ENCODE data around the gene MEIOSIN.

The MEIOSIN gene

DNA sequence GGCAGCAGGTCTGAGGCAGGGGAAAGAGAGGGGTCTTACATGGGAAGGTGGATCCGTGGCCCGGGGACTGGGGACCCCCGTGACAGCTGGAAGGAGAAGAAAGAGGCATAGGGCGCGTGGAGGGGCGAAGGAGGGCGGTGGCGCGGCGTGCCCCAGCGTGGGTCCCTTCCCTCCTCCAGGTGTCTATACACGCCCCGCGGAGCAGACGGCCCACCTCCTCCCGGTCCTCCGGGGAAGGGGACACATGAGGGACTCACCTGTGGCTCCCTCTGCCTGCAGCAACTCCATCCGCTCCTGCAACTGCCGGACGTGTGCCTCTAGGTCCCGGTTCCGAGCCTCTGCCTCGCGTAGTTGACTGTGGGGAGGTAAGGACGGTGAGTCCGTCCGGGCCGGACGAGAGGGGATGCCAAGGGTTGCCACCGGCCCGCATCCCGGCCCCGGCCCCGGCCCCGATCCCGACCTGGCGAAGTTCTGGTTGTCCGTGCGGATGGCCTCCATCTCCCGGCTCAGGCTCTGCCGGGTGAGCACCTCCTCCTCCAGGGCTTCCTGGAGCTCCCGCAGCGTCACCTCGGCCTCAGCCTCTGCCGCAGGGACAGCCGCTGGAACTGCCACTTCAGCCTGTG, 38.2 kb downstream of the MEIOSIN start:
- Histone ChIP-seq H3K4me3 (ENCODE audit: insufficient read depth, low read depth, low read length) (peak overlapping the region; percentile 89), H3K4me1 (ENCODE audit: control insufficient read depth, insufficient read depth, low read length) (peaks cover 7% of the 10 kb centered on the region), H3K27ac (ENCODE audit: insufficient read depth, low read depth, low read length, poor library complexity, severe bottlenecking) (no peak overlapping the region), H3K9me3 (ENCODE audit: control insufficient read depth, low read length) (no peaks in the 10 kb centered on the region), H3K36me3 (ENCODE audit: control insufficient read depth, insufficient read depth, low read length) (no peaks in the 10 kb centered on the region), H3K27me3 (ENCODE audit: control insufficient read depth, insufficient read depth, low read length, poor library complexity, severe bottlenecking) (no peaks in the 10 kb centered on the region)
- WGBS, 2 experiments = 87 to 88% methylated on average over 46 of the region's 46 CpGs

DNA sequence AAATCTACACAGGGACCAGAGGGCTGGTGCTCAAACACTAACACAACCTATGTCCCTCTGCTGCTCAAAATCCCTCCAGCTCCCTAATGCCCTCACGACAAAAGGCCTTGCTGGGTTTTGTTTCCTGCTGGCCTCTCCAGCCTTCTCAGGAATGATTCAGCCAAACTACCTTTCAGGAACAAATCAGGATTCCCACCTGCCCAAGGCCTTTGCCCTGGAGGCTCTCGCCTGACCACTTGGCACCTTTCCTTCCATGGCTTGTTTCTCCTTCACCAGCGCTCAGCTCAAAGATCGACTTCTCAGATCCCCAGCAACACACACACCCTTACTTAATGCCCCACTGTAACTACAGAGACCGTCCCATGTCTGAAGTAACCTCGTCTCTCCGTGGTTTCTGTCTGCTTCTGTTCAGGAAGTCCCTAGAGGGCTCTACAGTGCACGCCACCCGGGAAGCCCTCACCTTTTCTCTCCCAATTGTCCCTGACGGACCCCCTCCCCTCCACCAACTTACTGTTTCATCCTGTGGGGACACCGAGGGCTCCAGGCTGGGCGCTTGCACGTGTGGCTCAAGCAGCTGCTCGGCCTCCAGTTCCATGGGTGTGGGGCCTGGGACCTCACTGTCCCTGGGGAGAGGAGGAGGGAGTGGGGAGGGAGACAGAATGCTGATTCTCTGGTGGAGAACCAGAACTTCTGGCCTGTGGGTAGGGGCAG, 39.0 kb downstream of the MEIOSIN start:
- H3K36me3 ChIP-seq (ENCODE audit: control insufficient read depth, insufficient read depth, low read length) = peaks cover 2% of the 10 kb centered on the region
- H3K27ac ChIP-seq (ENCODE audit: insufficient read depth, low read depth, low read length, poor library complexity, severe bottlenecking) = no peak overlapping the region
- WGBS, 2 experiments = 89% methylated on average over 14 of the region's 14 CpGs
- H3K27me3 ChIP-seq (ENCODE audit: control insufficient read depth, insufficient read depth, low read length, poor library complexity, severe bottlenecking) = no peaks in the 10 kb centered on the region
- no peaks in the 10 kb centered on the region for H3K4me1 ChIP-seq (ENCODE audit: control insufficient read depth, insufficient read depth, low read length)
- H3K9me3 ChIP-seq (ENCODE audit: control insufficient read depth, low read length) = no peaks in the 10 kb centered on the region
- no peak overlapping the region for H3K4me3 ChIP-seq (ENCODE audit: insufficient read depth, low read depth, low read length)

GRCh38 chr19:45772912-45773311, 39.7 kb downstream of the MEIOSIN start:
- Histone ChIP-seq H3K36me3 (ENCODE audit: control insufficient read depth, insufficient read depth, low read length) (peaks cover 8% of the 10 kb centered on the region), H3K4me3 (ENCODE audit: insufficient read depth, low read depth, low read length) (no peak overlapping the region), H3K9me3 (ENCODE audit: control insufficient read depth, low read length) (no peaks in the 10 kb centered on the region), H3K4me1 (ENCODE audit: control insufficient read depth, insufficient read depth, low read length) (no peaks in the 10 kb centered on the region), H3K27me3 (ENCODE audit: control insufficient read depth, insufficient read depth, low read length, poor library complexity, severe bottlenecking) (no peaks in the 10 kb centered on the region), H3K27ac (ENCODE audit: insufficient read depth, low read depth, low read length, poor library complexity, severe bottlenecking) (no peak overlapping the region)
- 97 to 98% methylated on average over 3 of the region's 3 CpGs for WGBS, 2 experiments

GRCh38 chr19:45773384-45773783, 40.1 kb downstream of the MEIOSIN start:
- Histone ChIP-seq H3K36me3 (ENCODE audit: control insufficient read depth, insufficient read depth, low read length) (peaks cover 8% of the 10 kb centered on the region), H3K4me3 (ENCODE audit: insufficient read depth, low read depth, low read length) (no peak overlapping the region), H3K27ac (ENCODE audit: insufficient read depth, low read depth, low read length, poor library complexity, severe bottlenecking) (no peak overlapping the region), H3K9me3 (ENCODE audit: control insufficient read depth, low read length) (no peaks in the 10 kb centered on the region), H3K4me1 (ENCODE audit: control insufficient read depth, insufficient read depth, low read length) (no peaks in the 10 kb centered on the region), H3K27me3 (ENCODE audit: control insufficient read depth, insufficient read depth, low read length, poor library complexity, severe bottlenecking) (no peaks in the 10 kb centered on the region)
- 95 to 100% methylated on average over 2 of the region's 2 CpGs for WGBS, 2 experiments

DNA sequence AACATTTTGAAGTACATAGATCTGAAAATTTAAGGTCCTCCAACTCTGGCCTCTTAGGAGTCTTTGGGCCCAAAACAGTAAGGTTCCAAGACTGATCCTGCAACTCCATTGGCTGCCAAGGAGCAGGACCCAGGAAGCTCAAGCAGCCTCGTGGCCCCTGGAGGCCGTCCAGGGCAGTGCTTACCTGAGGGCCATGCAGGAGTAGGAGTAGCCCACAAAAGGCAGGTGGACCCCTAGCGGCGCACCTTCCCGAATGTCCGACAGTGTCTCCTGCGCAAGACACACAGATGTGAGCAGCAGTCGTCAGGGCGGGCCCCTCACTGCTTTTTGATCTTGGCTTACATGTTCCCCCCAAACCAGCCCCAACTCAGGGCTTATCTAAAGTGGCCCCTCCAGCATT, 41.5 kb downstream of the MEIOSIN start:
- WGBS, 2 experiments = 84 to 88% methylated on average over 9 of the region's 9 CpGs
- no peak overlapping the region for H3K27ac ChIP-seq (ENCODE audit: insufficient read depth, low read depth, low read length, poor library complexity, severe bottlenecking)
- no peaks in the 10 kb centered on the region for H3K9me3 ChIP-seq (ENCODE audit: control insufficient read depth, low read length)
- H3K4me3 ChIP-seq (ENCODE audit: insufficient read depth, low read depth, low read length) = no peak overlapping the region
- no peaks in the 10 kb centered on the region for H3K27me3 ChIP-seq (ENCODE audit: control insufficient read depth, insufficient read depth, low read length, poor library complexity, severe bottlenecking)
- peaks cover 2% of the 10 kb centered on the region for H3K4me1 ChIP-seq (ENCODE audit: control insufficient read depth, insufficient read depth, low read length)
- peaks cover 8% of the 10 kb centered on the region for H3K36me3 ChIP-seq (ENCODE audit: control insufficient read depth, insufficient read depth, low read length)

- no peak overlapping the region for H3K4me3 ChIP-seq (ENCODE audit: insufficient read depth, low read depth, low read length)
- 95 to 96% methylated on average over 34 of the region's 34 CpGs for WGBS, 2 experiments
- H3K27ac ChIP-seq (ENCODE audit: insufficient read depth, low read depth, low read length, poor library complexity, severe bottlenecking) = no peak overlapping the region
- H3K9me3 ChIP-seq (ENCODE audit: control insufficient read depth, low read length) = no peaks in the 10 kb centered on the region
- peaks cover 13% of the 10 kb centered on the region for H3K27me3 ChIP-seq (ENCODE audit: control insufficient read depth, insufficient read depth, low read length, poor library complexity, severe bottlenecking)
- peaks cover 17% of the 10 kb centered on the region for H3K4me1 ChIP-seq (ENCODE audit: control insufficient read depth, insufficient read depth, low read length)
- H3K36me3 ChIP-seq (ENCODE audit: control insufficient read depth, insufficient read depth, low read length) = peaks cover 8% of the 10 kb centered on the region
Observed at GRCh38 chr19:45777395-45777961, 44.2 kb downstream of the MEIOSIN start.

DNA sequence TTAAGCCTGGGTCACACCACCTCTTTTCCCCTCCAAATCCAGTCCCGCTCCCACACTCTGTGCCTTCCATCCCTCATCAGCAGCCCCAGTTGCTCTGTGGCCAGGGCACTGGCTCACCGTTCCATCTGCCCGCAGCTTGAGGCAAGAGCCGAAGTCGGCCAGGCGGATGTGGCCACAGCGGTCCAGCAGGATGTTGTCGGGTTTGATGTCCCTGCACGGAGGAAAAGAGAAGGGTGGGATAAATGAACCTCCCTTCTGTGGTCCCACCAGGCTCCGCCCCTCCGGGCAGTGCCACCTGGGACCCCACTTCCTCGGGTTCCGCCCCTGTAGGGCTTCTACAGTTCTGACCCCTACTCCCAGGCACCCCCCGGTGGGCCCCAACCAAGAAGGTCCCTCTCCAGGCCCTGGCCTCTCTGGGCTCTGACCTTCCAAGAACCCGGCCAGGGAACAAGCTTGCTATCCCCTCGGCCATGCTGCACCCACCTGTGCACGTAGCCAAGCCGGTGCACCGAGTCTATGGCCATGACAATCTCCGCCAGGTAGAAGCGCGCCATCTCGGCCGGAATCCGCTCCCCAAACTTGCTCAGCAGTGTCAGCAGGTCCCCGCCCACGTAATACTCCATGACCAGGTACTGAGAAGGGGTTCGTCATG, 44.9 kb downstream of the MEIOSIN start:
- 95 to 96% methylated on average over 28 of the region's 28 CpGs for WGBS, 2 experiments

DNA sequence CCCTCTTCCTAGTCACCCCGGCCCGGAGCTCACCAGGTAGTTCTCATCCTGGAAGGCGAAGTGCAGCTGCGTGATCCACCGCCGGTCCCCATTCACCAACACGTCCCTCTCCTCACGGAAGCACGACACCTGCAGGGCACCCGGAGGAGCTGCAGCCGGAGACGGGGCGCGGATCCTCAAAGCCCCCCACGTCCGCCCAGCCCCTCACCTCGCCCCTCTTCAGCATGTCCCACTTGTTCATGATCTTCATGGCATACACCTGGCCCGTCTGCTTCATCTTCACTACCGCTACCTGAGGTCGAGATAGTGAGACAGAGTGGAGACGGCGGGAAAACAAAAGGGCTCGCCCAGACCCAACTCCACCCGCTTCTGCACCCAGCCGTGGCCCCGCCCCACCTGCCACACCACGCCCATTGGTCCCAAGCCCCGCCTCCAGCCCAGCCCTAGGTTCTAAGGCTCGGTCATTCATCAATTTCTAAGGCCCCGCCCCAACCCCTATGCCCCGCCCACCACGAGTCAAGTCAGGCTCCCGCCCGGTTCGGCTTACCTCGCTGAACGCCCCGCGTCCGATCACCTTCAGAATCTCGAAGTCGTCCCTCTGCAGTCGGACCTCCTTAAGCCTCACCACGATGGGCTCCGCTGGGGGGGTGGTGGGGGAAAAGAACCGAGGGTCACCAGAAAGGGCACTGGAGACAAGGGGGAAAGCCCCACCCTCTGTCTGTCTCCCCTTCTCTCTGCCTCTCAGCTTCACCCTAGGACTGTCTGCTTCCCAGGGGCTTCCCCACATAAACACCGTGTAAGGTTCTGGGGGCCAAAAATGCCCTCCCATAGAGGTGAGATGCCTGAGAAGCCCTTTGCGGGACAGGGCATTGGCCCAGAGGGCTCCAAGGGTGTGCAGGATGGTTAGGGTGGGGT, 46.2 kb downstream of the MEIOSIN start:
- Histone ChIP-seq H3K4me1 (ENCODE audit: control insufficient read depth, insufficient read depth, low read length) (peaks cover 32% of the 10 kb centered on the region), H3K27ac (ENCODE audit: insufficient read depth, low read depth, low read length, poor library complexity, severe bottlenecking) (no peak overlapping the region), H3K4me3 (ENCODE audit: insufficient read depth, low read depth, low read length) (peak overlapping the region; percentile 36), H3K27me3 (ENCODE audit: control insufficient read depth, insufficient read depth, low read length, poor library complexity, severe bottlenecking) (peaks cover 13% of the 10 kb centered on the region), H3K9me3 (ENCODE audit: control insufficient read depth, low read length) (no peaks in the 10 kb centered on the region), H3K36me3 (ENCODE audit: control insufficient read depth, insufficient read depth, low read length) (peaks cover 8% of the 10 kb centered on the region)
- 3 to 5% methylated on average over 48 of the region's 48 CpGs for WGBS, 2 experiments

More for the DNA sequence above, 44.9 kb downstream of the MEIOSIN start:
- Histone ChIP-seq H3K36me3 (ENCODE audit: control insufficient read depth, insufficient read depth, low read length) (peaks cover 8% of the 10 kb centered on the region), H3K9me3 (ENCODE audit: control insufficient read depth, low read length) (no peaks in the 10 kb centered on the region), H3K27ac (ENCODE audit: insufficient read depth, low read depth, low read length, poor library complexity, severe bottlenecking) (no peak overlapping the region), H3K27me3 (ENCODE audit: control insufficient read depth, insufficient read depth, low read length, poor library complexity, severe bottlenecking) (peaks cover 13% of the 10 kb centered on the region), H3K4me1 (ENCODE audit: control insufficient read depth, insufficient read depth, low read length) (peaks cover 24% of the 10 kb centered on the region), H3K4me3 (ENCODE audit: insufficient read depth, low read depth, low read length) (no peak overlapping the region)

- H3K27me3 ChIP-seq (ENCODE audit: control insufficient read depth, insufficient read depth, low read length, poor library complexity, severe bottlenecking) = peaks cover 13% of the 10 kb centered on the region
- H3K36me3 ChIP-seq (ENCODE audit: control insufficient read depth, insufficient read depth, low read length) = peaks cover 9% of the 10 kb centered on the region
- peaks cover 32% of the 10 kb centered on the region for H3K4me1 ChIP-seq (ENCODE audit: control insufficient read depth, insufficient read depth, low read length)
- no peak overlapping the region for H3K27ac ChIP-seq (ENCODE audit: insufficient read depth, low read depth, low read length, poor library complexity, severe bottlenecking)
- H3K4me3 ChIP-seq (ENCODE audit: insufficient read depth, low read depth, low read length) = no peak overlapping the region
- 56 to 70% methylated on average over 4 of the region's 4 CpGs for WGBS, 2 experiments
- H3K9me3 ChIP-seq (ENCODE audit: control insufficient read depth, low read length) = no peaks in the 10 kb centered on the region
Observed at GRCh38 chr19:45780146-45780447, 46.9 kb downstream of the MEIOSIN start.
